ENCODE data around the gene NAPG. TPM values are rescaled to one million over a fixed set of nuclear protein-coding genes. Genes with fewer than 3 reads are reported as not detected.
A peak's percentile ranks its signal among the peaks of the same experiment; 100 is the strongest.
"Not testable (repeated sequence)": the region's sequence is repeated elsewhere in the genome, so short reads cannot be mapped to it uniquely, and the experiment has no call there.

Gene NAPG
- total and polyA plus RNA-seq, 5 donors = 17.6 to 45.8 (median 31.0) TPM

DNA sequence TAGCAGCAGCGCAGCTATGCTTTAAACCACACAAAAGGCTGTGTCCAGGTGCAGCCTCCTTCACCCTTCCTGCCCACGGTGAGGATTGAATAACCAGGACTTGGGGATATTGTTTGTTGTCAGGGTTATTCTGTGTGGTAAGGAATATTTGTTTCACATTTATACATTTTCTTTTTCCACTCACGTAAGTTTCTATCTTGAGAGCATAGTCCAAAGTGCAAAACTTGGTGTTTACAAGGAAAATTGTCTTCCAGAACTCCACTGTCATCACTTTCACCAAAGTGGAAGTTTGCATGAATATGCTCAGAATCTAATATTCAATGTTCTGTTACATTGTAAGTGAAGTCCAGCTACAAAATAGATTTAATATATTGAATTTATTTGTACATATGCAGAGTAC, 26.4 kb downstream of the NAPG start:
- no peak for DNase-seq
- intact Hi-C loops (cut with DNase I) = no loop called here
- ATAC-seq = no peak
- no peak overlapping the region for H3K4me3 ChIP-seq (ENCODE audit: low read length)
- no peaks in the 10 kb centered on the region for H3K9me3 ChIP-seq (ENCODE audit: control insufficient read depth, low read length)
- 95% methylated on average over 3 of the region's 3 CpGs for WGBS
- no peaks in the 10 kb centered on the region for H3K27me3 ChIP-seq (ENCODE audit: control insufficient read depth, insufficient read depth)
- no peaks in the 10 kb centered on the region for H3K4me1 ChIP-seq (ENCODE audit: control insufficient read depth, insufficient read depth, low read length)
- no peak overlapping the region for H3K27ac ChIP-seq (ENCODE audit: low read length)

DNA sequence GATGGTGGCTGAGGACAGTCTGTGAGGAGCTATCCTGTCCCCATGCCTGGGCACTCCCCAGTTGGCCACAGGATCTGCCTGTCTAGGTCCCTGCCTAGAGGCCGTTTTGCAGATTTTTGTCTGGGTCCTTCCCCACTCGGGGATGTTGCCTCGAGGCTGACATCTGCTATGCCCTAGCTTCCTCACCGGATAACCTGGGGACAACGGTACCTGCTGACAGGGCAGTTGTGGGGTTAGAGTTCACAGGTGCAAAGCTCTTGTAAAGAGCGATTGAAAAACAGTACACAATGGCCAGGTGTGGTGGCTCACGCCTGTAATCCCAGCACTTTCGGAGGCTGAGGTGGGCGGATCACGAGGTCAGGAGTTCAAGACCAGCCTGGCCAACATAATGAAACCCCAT, 30.4 kb downstream of the NAPG start:
- H3K27ac ChIP-seq (ENCODE audit: low read length); H3K27me3 ChIP-seq (ENCODE audit: control insufficient read depth, insufficient read depth); H3K4me3 ChIP-seq (ENCODE audit: low read length); H3K4me1 ChIP-seq (ENCODE audit: control insufficient read depth, insufficient read depth, low read length); H3K9me3 ChIP-seq (ENCODE audit: control insufficient read depth, low read length); DNase-seq; intact Hi-C loops (cut with DNase I); ATAC-seq: not testable (repeated sequence)
- WGBS = 91% methylated on average over 10 of the region's 10 CpGs

DNA sequence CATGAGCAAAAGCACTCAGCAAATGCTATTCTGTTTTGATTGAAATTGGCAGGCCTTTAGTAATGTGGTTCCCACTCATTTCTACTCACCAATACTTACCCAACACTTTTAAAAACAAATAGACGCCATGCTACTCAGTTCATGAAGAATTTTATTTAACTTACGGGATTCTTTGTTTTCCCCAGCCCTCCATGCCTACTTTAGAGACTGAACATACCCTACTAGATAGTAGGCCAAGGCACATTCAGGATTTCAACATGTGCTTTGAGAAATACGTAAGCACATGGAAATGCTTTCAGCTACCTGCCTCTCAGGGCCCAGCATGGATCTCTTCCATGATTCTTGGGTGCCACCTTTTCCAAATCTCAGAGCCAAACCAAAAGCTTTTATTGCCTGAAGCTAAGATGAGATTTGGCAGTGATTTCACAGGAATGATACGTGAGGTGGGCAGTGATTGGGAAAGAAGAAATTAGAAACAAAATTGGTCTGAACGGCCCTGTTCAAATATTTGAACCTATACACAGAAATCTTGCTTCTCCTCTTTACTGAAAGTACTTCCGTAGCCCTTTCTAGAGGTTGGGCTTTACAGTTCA, 31.4 kb downstream of the NAPG start:
- intact Hi-C loops (cut with DNase I) = no loop called here
- Histone ChIP-seq H3K4me3 (ENCODE audit: low read length) (no peak overlapping the region), H3K9me3 (ENCODE audit: control insufficient read depth, low read length) (no peaks in the 10 kb centered on the region), H3K27me3 (ENCODE audit: control insufficient read depth, insufficient read depth) (no peaks in the 10 kb centered on the region), H3K27ac (ENCODE audit: low read length) (no peak overlapping the region), H3K4me1 (ENCODE audit: control insufficient read depth, insufficient read depth, low read length) (peaks cover 4% of the 10 kb centered on the region)
- no peak for DNase-seq
- no peak for ATAC-seq
- 96% methylated on average over 6 of the region's 6 CpGs for WGBS

DNA sequence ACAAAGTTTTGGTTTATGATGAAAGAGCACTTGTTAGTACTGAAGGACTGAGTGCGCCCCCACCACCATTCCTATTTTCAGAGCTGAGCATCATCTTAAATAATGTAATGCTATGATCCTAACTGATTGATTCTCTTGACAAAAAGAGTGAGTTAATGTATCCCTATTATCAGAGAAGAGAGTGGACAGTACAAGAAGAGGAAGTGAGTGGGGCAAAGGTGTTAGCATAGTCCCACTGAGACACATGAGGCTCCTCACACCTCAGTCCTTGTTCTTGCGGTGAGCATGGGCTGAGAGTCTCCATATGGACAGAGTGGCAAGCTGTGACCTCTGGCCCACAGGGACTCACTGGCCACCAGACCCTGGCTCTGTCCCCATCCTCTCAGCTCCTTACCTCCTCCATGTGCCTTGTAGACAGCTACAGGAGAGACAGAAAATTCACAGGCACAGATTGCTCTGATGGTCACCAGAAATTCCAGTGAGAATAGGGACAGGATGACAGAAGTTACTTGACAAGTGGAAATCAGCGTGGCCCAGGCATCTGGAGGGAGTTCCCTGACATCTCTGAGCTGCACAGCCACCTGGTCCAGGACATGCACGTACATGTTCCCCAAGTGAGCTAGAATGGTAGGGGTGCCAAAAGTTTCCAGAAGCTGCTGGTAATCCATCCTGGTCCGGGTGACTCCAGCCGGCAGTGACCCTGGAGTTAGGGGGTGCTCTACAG, 32.6 kb downstream of the NAPG start:
- H3K4me3 ChIP-seq (ENCODE audit: low read length) = no peak overlapping the region
- H3K27me3 ChIP-seq (ENCODE audit: control insufficient read depth, insufficient read depth) = no peaks in the 10 kb centered on the region
- H3K27ac ChIP-seq (ENCODE audit: low read length) = no peak overlapping the region
- H3K9me3 ChIP-seq (ENCODE audit: control insufficient read depth, low read length) = no peaks in the 10 kb centered on the region
- ATAC-seq (no peak), DNase-seq (no peak)
- 83% methylated on average over 6 of the region's 6 CpGs for WGBS
- intact Hi-C loops (cut with DNase I) = no loop called here
- peaks cover 4% of the 10 kb centered on the region for H3K4me1 ChIP-seq (ENCODE audit: control insufficient read depth, insufficient read depth, low read length)

DNA sequence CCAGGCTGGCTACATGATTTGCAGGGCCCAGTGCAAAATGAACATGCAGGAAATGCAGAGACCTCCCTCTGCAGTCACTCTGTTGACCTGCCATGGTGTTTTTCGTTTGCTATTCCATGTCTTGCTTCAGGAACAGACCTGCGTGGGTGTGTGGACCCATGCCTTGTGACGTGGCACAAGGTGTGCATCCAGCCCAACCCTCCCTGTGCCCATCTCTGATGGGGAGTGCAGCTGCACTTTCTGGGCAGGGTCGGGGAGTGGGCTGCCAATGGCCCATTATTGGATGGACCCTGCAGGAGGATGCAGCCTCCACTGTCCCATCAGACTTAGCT, 33.1 kb downstream of the NAPG start:
- Histone ChIP-seq H3K4me1 (ENCODE audit: control insufficient read depth, insufficient read depth, low read length) (peaks cover 4% of the 10 kb centered on the region), H3K27me3 (ENCODE audit: control insufficient read depth, insufficient read depth) (no peaks in the 10 kb centered on the region), H3K27ac (ENCODE audit: low read length) (no peak overlapping the region), H3K9me3 (ENCODE audit: control insufficient read depth, low read length) (no peaks in the 10 kb centered on the region), H3K4me3 (ENCODE audit: low read length) (no peak overlapping the region)
- DNase-seq (no peak), ATAC-seq (no peak)
- 92% methylated on average over 4 of the region's 4 CpGs for WGBS
- intact Hi-C loops (cut with DNase I) = no loop called here

DNA sequence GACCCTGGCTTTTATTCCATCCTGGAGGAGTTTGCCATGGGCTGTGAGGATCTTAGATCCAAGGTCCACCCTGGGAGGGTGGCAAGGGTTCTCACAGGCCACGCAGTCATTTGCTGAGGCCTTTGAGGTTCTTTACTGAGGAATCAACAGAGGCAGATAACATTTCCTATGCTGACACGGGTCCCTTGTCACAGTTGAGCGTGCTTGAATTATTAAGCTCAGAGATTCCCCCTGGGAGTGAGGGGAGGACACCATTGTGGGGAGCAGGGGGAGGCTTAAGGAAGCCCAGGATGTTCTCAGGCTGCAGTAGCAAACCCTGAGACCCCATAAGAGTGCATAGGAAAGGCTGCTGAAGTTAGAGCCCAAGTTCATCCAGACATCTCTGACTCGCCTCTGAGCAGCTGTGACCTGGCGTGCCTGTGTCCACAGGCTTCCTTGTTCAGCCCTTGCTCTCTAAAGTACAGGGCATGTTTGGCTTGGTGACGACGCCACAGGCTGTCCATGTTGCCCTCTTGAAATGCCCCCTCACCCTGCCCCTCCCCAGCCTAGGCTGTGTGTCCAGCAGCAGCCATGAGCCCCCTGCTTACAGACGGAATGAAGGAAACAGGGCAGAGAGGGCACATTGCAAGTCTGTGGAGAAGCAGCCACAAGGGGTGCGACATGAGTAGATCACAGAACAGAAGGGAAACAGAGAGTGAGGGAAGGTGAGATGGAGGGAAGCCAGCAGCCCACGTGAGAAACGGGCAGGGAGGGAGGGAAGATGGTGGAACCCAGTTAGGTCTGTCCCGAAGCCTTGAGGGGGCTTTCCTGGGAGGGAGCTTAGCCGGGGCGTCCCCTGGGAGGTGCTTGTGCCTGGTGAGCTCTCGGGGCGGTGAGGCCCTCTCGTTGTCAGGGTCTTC, 34.0 kb downstream of the NAPG start:
- DNase-seq (peak in 2 of 3 donors; percentile 39 to 53), ATAC-seq (peak; percentile 33 to 35)
- WGBS = 32% methylated on average over 17 of the region's 17 CpGs
- Histone ChIP-seq H3K4me3 (ENCODE audit: low read length) (peak overlapping the region; percentile 1), H3K4me1 (ENCODE audit: control insufficient read depth, insufficient read depth, low read length) (peaks cover 4% of the 10 kb centered on the region), H3K27me3 (ENCODE audit: control insufficient read depth, insufficient read depth) (no peaks in the 10 kb centered on the region), H3K27ac (ENCODE audit: low read length) (no peak overlapping the region), H3K9me3 (ENCODE audit: control insufficient read depth, low read length) (no peaks in the 10 kb centered on the region)
- intact Hi-C loops (cut with DNase I) = loop anchor here in 2 of 4 donors (5.0 to 10.0 kb wide), 2 partner anchors 592 to 595 kb away; no protein-coding TSS in a partner anchor

DNA sequence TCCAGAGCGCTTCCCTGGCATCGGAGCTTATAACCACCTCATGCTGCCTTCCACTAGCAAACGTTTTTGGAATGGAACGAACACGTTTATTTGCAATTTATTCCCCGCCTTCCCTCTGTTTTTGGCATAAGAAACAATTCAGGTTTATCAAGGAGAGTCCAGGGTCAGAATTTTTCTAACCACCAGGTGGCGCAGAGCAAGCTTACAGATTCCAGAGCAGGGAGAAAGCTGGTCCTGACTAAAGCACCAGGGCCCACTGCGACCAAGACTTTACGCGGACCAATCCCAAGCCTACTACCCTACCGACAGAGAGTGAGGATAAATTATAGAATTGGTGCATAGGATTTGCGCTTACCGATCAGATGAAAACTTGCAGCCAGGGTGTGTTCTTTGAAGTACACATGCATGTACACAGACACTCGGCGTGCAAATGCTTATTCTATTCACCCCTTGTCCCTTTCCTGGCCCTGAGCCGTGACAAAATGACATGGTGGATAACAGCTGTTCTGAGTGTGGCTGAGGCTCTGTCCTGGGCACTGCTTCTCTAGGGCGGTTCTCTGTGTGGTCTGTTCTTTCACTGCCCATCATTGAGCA, 34.7 kb downstream of the NAPG start:
- Histone ChIP-seq H3K4me1 (ENCODE audit: control insufficient read depth, insufficient read depth, low read length) (peaks cover 4% of the 10 kb centered on the region), H3K27ac (ENCODE audit: low read length) (no peak overlapping the region), H3K9me3 (ENCODE audit: control insufficient read depth, low read length) (no peaks in the 10 kb centered on the region), H3K4me3 (ENCODE audit: low read length) (peak overlapping the region; percentile 1), H3K27me3 (ENCODE audit: control insufficient read depth, insufficient read depth) (no peaks in the 10 kb centered on the region)
- ATAC-seq (peak; percentile 75 to 80), DNase-seq (peak; percentile 72 to 87 (median 76))
- 24% methylated on average over 17 of the region's 17 CpGs for WGBS
- intact Hi-C loops (cut with DNase I) = loop anchor here in 2 of 4 donors (5.0 to 10.0 kb wide), 2 partner anchors 592 to 594 kb away; no protein-coding TSS in a partner anchor

DNA sequence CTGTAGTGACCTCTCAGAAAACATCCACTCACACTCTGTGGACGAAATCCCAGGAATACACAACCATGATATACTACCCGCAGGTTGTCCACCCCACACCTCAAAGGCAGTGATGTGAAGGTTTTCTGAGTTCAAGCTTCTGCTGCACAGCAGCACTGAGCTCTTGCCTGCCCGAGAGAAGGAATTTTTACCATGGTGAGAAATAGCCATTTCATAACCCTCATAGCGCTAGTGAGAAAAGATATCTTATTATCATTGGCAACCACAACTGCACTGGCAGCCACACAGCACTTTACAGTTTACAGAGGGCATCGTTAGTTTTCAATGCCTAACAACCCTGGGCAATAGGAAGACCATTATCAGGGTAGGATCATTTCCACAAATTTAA, 36.9 kb downstream of the NAPG start:
- Histone ChIP-seq H3K9me3 (ENCODE audit: control insufficient read depth, low read length) (no peaks in the 10 kb centered on the region), H3K4me3 (ENCODE audit: low read length) (no peak overlapping the region), H3K27me3 (ENCODE audit: control insufficient read depth, insufficient read depth) (no peaks in the 10 kb centered on the region), H3K4me1 (ENCODE audit: control insufficient read depth, insufficient read depth, low read length) (peaks cover 4% of the 10 kb centered on the region), H3K27ac (ENCODE audit: low read length) (no peak overlapping the region)
- DNase-seq = peak in 1 of 3 donors; percentile 43
- ATAC-seq = peak in 1 of 2 donors; percentile 7
- WGBS = 50% methylated on average over 5 of the region's 5 CpGs
- intact Hi-C loops (cut with DNase I) = loop anchor here in 2 of 4 donors (5.0 to 10.0 kb wide), 2 partner anchors 590 to 592 kb away; no protein-coding TSS in a partner anchor

DNA sequence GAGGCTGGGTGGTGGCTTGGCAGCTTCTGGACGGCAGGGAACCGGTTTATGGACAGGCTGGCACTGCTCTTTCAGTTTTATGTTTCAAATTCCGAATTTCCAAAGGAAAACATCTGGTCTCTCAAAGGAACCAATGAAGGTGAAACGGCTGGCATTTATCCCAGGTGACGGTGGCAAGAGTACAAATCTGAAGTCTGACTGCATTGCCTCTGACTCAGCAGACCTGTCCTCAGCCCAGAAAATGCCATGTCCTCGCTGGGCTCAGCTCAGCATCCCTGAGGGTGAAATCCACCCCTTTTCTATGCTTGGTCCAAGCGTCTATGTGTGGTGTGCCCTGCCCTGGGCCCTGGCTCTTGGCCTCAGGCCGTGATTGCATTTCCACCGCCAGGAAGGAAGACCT, 38.1 kb downstream of the NAPG start:
- intact Hi-C loops (cut with DNase I) = loop anchor here in 2 of 4 donors (5.0 to 10.0 kb wide), 2 partner anchors 588 to 591 kb away; no protein-coding TSS in a partner anchor
- Histone ChIP-seq H3K27me3 (ENCODE audit: control insufficient read depth, insufficient read depth) (no peaks in the 10 kb centered on the region), H3K9me3 (ENCODE audit: control insufficient read depth, low read length) (no peaks in the 10 kb centered on the region), H3K4me3 (ENCODE audit: low read length) (no peak overlapping the region), H3K4me1 (ENCODE audit: control insufficient read depth, insufficient read depth, low read length) (peaks cover 4% of the 10 kb centered on the region), H3K27ac (ENCODE audit: low read length) (no peak overlapping the region)
- ATAC-seq (no peak), DNase-seq (peak in 1 of 3 donors; percentile 39)
- WGBS = 93% methylated on average over 9 of the region's 9 CpGs

DNA sequence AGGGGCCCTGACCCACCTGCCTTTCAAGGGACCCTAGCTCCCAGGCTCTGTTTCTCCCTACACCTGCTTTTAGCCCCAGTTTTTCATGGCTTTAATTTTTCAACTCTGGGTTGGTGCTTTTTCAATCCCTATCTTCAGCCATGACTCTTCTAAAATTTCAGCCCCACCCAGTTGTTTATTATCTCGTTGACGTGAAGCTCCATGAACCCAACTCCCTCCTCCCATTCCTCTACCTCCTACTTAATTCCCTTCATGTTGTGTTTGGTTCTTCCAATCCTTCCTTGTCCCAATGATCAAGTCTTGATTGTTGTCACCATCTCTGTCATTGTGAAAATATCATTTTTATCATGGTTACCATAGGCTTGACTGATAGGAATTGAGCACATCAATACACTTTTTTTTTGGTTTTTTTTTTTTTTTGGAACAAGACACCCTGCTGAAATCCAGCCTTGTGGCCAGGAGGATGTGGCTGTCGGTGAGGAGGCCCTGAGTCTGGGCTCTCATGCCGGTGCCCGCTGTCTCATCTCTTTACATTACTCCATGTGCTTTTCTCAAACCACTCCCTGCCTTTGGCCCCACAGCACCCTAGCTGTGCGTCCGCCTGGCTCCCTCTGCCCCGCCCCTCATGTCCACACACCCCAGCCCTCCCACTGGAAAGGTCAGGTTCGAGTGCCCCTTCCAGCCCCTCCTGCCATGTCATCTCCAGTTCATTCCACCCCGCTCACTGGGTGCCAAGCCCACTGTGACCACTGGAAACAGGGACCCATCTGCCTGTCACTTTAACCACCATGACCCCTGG, 39.3 kb downstream of the NAPG start:
- Histone ChIP-seq H3K4me1 (ENCODE audit: control insufficient read depth, insufficient read depth, low read length) (peaks cover 1% of the 10 kb centered on the region), H3K9me3 (ENCODE audit: control insufficient read depth, low read length) (no peaks in the 10 kb centered on the region), H3K4me3 (ENCODE audit: low read length) (no peak overlapping the region), H3K27me3 (ENCODE audit: control insufficient read depth, insufficient read depth) (no peaks in the 10 kb centered on the region), H3K27ac (ENCODE audit: low read length) (no peak overlapping the region)
- intact Hi-C loops (cut with DNase I) = loop anchor here in 2 of 4 donors (5.0 to 10.0 kb wide), 3 partner anchors 587 to 982 kb away; no protein-coding TSS in a partner anchor
- ATAC-seq (no peak), DNase-seq (no peak)
- 86% methylated on average over 10 of the region's 10 CpGs for WGBS
